Measurements from ENCODE around the gene C1orf87. TPM values are rescaled to one million over a fixed set of nuclear protein-coding genes. Genes with fewer than 3 reads are reported as not detected.
A peak's percentile ranks its signal among the peaks of the same experiment; 100 is the strongest.

Gene C1orf87
- total RNA-seq, 2 donors from 2014 or later, result not detected

DNA sequence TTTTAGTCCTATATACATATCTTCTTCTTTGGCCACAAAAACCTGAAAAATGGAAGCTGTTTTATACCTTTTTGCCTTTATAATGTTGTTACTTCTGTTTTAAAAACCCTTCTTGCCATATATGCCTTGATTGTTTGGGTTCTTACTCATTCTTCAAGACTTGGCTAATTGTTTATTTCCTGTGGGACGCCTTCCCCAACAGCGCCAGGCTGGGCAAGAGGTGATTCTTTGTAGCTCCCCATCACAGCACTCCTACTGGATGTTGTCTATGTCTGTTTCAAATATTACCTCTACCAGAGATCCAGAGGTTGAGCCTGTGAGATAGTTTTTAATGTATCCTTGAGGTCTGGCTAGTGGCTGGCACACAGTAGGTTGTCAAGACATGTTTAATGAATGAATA lies 73.8 kb downstream of the C1orf87 start:
- Histone ChIP-seq H3K4me1 (no peaks in the 10 kb centered on the region), H3K27ac (no peak overlapping the region), H3K9me3 (no peaks in the 10 kb centered on the region), H3K4me3 (no peak overlapping the region), H3K36me3 (no peaks in the 10 kb centered on the region), H3K27me3 (no peaks in the 10 kb centered on the region)
- TF ChIP-seq, protein P1, sequence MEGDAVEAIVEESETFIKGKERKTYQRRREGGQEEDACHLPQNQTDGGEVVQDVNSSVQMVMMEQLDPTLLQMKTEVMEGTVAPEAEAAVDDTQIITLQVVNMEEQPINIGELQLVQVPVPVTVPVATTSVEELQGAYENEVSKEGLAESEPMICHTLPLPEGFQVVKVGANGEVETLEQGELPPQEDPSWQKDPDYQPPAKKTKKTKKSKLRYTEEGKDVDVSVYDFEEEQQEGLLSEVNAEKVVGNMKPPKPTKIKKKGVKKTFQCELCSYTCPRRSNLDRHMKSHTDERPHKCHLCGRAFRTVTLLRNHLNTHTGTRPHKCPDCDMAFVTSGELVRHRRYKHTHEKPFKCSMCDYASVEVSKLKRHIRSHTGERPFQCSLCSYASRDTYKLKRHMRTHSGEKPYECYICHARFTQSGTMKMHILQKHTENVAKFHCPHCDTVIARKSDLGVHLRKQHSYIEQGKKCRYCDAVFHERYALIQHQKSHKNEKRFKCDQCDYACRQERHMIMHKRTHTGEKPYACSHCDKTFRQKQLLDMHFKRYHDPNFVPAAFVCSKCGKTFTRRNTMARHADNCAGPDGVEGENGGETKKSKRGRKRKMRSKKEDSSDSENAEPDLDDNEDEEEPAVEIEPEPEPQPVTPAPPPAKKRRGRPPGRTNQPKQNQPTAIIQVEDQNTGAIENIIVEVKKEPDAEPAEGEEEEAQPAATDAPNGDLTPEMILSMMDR (IDR thresholded peaks at IDR 0.05), result no peak
- DNase-seq (ENCODE audit: low spot score), result no peak

DNA sequence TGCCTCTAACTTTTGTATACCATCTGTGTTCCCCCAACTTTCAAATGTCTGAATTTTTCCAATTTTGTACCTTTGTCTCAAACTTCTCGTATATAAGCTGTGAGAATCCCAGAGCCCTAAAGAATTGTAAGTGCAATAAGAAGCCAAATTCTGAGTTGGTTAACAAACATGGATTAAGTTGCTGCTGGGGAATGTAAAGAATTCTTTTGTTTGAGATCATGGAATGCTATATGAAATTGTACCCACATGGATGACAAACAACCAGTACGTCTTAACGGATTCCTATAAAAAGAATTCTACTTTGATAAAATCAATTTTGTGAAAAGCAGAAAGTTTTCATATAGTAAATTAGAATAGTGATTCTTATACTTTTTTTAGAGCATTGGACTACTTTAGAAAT lies 74.6 kb downstream of the C1orf87 start:
- TF ChIP-seq, protein P1 (IDR thresholded peaks at IDR 0.05), result no peak
- Histone ChIP-seq H3K27me3 (no peaks in the 10 kb centered on the region), H3K27ac (no peak overlapping the region), H3K36me3 (no peaks in the 10 kb centered on the region), H3K4me3 (no peak overlapping the region), H3K9me3 (no peaks in the 10 kb centered on the region), H3K4me1 (no peaks in the 10 kb centered on the region)
- DNase-seq (ENCODE audit: low spot score), result no peak

DNA sequence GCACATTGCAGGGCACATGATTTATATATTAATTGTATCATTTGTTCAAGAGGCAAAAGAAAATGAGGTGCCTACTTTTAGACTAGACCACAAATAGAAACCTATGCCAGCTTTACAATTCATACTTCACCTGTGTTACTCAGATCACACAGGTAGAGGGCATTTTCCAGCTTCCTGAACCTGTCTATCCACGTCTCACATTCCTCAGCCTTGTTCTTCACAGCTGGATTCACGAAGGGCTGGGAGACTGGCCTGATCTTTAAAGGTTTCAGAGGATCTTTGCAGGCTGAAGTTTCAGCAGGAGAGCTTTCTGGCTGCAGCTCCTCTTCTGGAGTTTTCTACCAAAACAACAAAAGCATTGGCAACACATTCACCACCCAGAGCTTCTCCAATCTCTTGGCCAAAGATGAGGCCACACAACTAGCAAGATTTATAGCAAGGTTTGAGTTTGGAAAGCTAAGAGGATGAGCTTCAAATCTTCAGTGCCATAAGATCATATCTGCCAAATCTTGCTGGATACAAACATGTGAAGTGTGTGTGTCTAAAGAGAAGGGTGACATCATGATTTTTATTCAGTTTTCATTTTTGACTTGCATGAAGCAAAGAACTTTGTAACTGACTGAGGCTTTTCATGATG lies 76.0 kb downstream of the C1orf87 start:
- no peak for DNase-seq (ENCODE audit: low spot score)
- H3K27ac ChIP-seq, result no peak overlapping the region
- H3K9me3 ChIP-seq, result no peaks in the 10 kb centered on the region
- H3K27me3 ChIP-seq, result no peaks in the 10 kb centered on the region
- TF ChIP-seq, protein P1 (IDR thresholded peaks at IDR 0.05), result no peak
- no peak overlapping the region for H3K4me3 ChIP-seq
- no peaks in the 10 kb centered on the region for H3K36me3 ChIP-seq
- no peaks in the 10 kb centered on the region for H3K4me1 ChIP-seq

DNA sequence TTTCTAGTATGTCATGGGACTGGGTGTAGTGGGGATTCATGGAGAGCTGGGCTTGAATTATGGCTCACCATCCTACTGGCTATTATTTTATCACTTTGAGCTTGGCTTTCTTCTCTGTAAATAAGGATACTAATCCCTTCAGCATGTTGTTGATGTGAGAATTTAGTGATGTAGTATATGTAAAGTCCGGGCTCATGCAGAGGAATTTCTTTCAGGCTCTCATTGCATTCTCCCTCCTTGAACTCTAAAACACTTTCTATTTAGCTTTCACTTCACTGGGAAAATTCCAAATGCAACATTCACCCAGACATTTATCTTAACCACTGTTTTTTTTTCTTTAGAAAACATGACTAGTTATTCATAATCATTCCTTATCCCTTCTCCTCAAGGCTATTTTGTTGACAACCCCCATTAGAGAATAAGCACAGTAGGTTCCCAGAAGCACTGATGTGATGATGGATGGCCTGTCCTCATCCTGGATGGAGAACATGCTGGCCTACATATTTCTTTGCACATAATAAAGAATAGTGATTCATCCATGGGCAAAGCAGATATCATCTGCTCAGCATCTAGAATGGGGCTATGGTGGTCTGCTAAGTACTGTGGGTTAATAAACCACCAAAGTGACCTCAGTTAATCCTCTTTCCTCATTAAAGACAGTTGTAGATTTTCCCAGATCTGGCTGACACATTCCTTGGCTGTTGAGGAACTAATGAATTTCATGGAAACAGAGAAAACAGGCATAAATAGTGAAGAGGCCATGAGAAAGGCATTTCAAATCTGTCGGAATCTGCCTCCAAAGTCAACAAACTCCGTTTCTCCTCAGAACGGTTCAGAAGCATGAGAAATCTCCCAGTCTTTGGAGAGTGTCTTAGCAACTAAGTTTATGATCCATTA lies 79.0 kb downstream of the C1orf87 start:
- Histone ChIP-seq H3K36me3 (no peaks in the 10 kb centered on the region), H3K4me3 (no peak overlapping the region), H3K9me3 (no peaks in the 10 kb centered on the region), H3K27ac (peak overlapping the region; percentile 19 to 60), H3K4me1 (no peaks in the 10 kb centered on the region), H3K27me3 (no peaks in the 10 kb centered on the region)
- TF ChIP-seq, protein P1 (IDR thresholded peaks at IDR 0.05), result no peak
- no peak for DNase-seq (ENCODE audit: low spot score)

DNA sequence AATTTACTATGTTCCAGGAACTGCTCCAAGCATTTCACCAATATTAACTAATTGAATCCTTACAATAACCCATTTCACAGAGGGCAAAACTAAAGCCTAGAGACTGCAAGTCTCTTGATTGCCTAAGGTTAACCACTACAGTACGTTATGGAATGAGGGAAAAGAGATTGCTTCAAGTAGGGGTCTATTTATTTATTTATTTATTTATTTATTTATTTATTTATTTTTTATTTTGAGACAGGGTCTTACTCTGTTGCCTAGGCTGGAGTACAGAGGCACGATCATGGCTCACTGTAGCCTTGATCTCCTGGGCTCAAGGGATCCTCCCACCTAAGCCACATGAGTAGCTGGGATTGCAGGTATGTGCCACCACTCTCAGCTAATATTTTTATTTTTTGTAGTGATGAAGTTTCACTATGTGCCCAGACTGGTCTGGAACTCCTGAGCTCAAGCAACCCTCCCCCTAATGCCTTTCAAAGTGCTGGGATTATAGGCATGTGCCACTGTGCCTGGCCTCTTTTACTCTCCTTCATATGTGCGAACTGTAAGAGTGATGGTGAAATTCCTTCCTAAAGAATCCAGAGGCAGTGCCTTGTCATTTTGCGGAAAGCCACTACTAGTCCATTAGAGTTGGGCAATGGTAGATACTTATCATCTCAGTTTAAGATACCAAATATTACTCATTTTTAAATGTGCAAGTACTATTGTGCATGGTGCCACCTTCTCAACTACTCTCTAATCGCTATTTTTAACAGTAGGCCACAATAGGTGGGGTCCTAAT lies 81.3 kb downstream of the C1orf87 start:
- TF ChIP-seq, protein P1 (IDR thresholded peaks at IDR 0.05), result no peak
- no peak overlapping the region for H3K4me3 ChIP-seq
- H3K27me3 ChIP-seq, result no peaks in the 10 kb centered on the region
- H3K27ac ChIP-seq, result no peak overlapping the region
- H3K4me1 ChIP-seq, result no peaks in the 10 kb centered on the region
- no peaks in the 10 kb centered on the region for H3K9me3 ChIP-seq
- H3K36me3 ChIP-seq, result no peaks in the 10 kb centered on the region
- DNase-seq (ENCODE audit: low spot score), result no peak
